ENCODE measurements around the gene TEK. TPM values are rescaled to one million over a fixed set of nuclear protein-coding genes. Genes with fewer than 3 reads are reported as not detected.
"Not testable (repeated sequence)": the region's sequence is repeated elsewhere in the genome, so short reads cannot be mapped to it uniquely, and the experiment has no call there.

The TEK gene
- total RNA-seq, 1 donor from 2014 or later, result not detected

DNA sequence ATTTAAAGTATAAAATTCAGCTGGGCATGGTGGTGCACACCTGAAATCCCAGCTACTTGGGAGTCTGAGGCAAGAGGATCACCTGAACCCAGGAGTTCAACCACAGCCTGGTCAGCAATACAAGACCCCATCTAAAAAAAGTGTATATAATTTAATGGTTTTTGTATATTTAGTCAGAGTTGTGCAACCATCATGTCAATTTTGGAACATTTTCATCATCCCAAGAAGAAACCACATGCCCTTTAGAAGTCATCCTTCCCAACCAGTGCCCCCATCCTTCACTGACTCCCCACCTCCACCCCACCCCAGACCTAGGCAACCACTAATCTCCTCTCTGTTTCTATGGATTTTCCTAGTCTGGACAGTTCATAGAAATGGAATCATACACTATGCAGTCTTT, 18.8 kb upstream of the TEK start:
- Mint-ChIP-seq H3K27me3 (peaks cover 11% of the 10 kb centered on the region), H3K36me3 (ENCODE audit: low read depth) (no peaks in the 10 kb centered on the region), H3K4me3 (no peak overlapping the region), H3K4me1 (no peaks in the 10 kb centered on the region), H3K9me3 (no peaks in the 10 kb centered on the region), H3K27ac (no peak overlapping the region)
- no peak for ATAC-seq (ENCODE audit: low read depth)
- intact Hi-C loops (cut with micrococcal nuclease), result no loop called here
- ChIA-PET CTCF (no interaction called here), POLR2A (no interaction called here)
- DNase-seq, result no peak
- TF ChIP-seq, protein P1, sequence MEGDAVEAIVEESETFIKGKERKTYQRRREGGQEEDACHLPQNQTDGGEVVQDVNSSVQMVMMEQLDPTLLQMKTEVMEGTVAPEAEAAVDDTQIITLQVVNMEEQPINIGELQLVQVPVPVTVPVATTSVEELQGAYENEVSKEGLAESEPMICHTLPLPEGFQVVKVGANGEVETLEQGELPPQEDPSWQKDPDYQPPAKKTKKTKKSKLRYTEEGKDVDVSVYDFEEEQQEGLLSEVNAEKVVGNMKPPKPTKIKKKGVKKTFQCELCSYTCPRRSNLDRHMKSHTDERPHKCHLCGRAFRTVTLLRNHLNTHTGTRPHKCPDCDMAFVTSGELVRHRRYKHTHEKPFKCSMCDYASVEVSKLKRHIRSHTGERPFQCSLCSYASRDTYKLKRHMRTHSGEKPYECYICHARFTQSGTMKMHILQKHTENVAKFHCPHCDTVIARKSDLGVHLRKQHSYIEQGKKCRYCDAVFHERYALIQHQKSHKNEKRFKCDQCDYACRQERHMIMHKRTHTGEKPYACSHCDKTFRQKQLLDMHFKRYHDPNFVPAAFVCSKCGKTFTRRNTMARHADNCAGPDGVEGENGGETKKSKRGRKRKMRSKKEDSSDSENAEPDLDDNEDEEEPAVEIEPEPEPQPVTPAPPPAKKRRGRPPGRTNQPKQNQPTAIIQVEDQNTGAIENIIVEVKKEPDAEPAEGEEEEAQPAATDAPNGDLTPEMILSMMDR (IDR thresholded peaks at IDR 0.05), result no peak

DNA sequence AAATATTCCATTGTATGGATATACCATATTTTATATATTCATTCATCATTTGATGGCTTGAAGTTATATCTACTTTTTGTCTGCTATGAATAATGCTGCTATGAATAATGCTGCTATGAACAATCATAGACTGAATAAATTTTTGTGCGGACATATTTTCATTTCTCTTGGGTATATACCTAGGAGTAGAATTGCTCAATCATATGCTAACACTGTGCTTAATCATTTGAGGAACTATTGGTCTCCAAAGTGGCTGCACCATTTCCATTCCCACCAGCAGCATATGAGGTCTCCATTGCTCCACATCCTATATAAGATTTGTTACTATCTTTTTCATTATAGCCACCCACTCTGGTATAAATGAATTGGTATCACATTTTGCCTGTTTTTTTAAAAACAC, 18.3 kb upstream of the TEK start:
- no peaks in the 10 kb centered on the region for H3K4me1 Mint-ChIP-seq
- no peaks in the 10 kb centered on the region for H3K36me3 Mint-ChIP-seq (ENCODE audit: low read depth)
- DNase-seq (no peak), ATAC-seq (ENCODE audit: low read depth) (no peak)
- no peak overlapping the region for H3K4me3 Mint-ChIP-seq
- intact Hi-C loops (cut with micrococcal nuclease), result no loop called here
- TF ChIP-seq, protein P1 (IDR thresholded peaks at IDR 0.05), result no peak
- H3K27me3 Mint-ChIP-seq, result peaks cover 11% of the 10 kb centered on the region
- H3K27ac Mint-ChIP-seq, result no peak overlapping the region
- ChIA-PET POLR2A (no interaction called here), CTCF (no interaction called here)
- H3K9me3 Mint-ChIP-seq, result no peaks in the 10 kb centered on the region

DNA sequence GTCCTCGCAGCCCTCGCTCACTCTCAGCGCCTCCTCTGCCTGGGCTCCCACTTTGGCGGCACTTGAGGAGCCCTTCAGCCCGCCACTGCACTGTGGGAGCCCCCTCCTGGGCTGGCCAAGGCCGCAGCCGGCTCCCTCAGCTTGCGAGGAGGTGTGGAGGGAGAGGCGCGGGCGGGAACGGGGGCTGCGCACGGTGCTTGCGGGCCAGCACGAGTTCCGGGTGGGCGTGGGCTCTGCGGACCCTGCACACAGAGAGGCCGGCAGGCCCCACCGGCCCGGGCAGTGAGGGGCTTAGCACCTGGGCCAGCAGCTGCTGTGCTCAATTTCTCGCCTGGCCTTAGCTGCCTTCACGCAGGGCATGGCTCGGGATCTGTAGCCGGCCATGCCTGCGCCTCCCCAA, 16.5 kb upstream of the TEK start:
- DNase-seq; CTCF ChIA-PET; POLR2A ChIA-PET; H3K36me3 Mint-ChIP-seq (ENCODE audit: low read depth); H3K4me1 Mint-ChIP-seq; ATAC-seq (ENCODE audit: low read depth); H3K9me3 Mint-ChIP-seq; H3K27ac Mint-ChIP-seq; intact Hi-C loops (cut with micrococcal nuclease); H3K4me3 Mint-ChIP-seq: not testable (repeated sequence)
- H3K27me3 Mint-ChIP-seq, result peaks cover 11% of the 10 kb centered on the region

DNA sequence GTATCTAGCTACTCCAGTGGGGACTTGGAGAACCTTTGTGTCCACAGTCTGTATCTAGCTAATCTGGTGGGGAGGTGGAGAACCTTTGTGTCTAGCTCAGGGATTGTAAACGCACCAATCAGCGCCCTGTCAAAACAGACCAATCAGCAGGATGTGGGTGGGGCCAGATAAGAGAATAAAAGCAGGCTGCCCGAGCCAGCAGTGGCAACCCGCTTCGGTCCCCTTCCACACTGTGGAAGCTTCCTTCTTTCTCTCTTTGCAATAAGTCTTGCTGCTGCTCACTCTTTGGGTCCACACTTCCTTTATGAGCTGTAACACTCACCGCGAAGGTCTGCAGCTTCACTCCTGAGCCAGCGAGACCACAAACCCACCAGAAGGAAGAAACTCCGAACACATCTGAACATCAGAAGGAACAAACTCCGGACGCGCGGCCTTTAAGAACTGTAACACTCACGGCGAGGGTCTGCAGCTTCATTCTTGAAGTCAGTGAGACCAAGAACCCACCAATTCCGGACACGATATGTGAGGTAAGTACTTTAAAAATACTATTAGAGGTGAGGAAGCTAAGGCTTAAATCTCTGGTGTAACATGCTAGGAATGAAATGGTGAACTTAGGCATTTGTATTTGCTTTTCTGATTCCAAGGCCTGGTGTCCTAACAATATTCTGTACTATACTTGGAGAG, 15.5 kb upstream of the TEK start:
- H3K36me3 Mint-ChIP-seq (ENCODE audit: low read depth); DNase-seq; H3K4me1 Mint-ChIP-seq; ATAC-seq (ENCODE audit: low read depth); CTCF ChIA-PET; H3K27ac Mint-ChIP-seq; H3K4me3 Mint-ChIP-seq; POLR2A ChIA-PET; H3K9me3 Mint-ChIP-seq; intact Hi-C loops (cut with micrococcal nuclease): not testable (repeated sequence)
- H3K27me3 Mint-ChIP-seq, result peaks cover 13% of the 10 kb centered on the region

DNA sequence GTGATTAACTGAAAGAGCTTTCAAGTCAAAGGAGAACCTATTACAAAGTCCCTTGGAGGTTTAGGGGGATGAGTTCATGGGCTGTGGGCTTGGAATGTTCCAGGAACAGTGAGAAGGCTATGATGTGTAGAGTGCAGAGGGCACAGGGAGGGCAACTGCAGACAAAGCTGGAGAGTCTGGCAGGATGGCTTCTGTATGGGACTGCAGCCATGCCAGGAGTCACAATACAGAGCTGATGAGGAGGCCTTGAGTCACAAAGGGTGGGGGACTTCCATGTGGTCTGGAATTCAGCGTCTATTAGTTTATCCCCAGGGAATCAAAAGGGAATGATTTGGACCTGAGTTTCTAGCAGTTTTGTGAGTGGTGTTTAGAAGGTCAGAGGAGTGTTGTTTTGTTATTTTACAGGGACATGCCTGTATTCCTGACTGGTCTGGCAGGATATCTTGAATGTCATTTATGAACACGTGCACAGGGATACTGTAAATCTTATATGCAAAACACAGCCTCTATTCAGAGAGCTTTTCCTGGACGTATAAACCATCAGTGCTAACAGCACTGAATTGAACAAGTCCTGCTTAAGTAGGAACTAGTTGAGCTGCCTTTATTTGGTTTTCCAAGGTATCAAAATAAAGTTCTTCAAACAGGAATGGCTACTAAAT, 14.3 kb upstream of the TEK start:
- DNase-seq, result no peak
- ATAC-seq (ENCODE audit: low read depth), result no peak
- TF ChIP-seq, protein P1 (IDR thresholded peaks at IDR 0.05), result no peak
- peaks cover 13% of the 10 kb centered on the region for H3K27me3 Mint-ChIP-seq
- H3K9me3 Mint-ChIP-seq, result no peaks in the 10 kb centered on the region
- no peak overlapping the region for H3K27ac Mint-ChIP-seq
- H3K4me1 Mint-ChIP-seq, result no peaks in the 10 kb centered on the region
- intact Hi-C loops (cut with micrococcal nuclease), result no loop called here
- no peaks in the 10 kb centered on the region for H3K36me3 Mint-ChIP-seq (ENCODE audit: low read depth)
- ChIA-PET POLR2A (no interaction called here), CTCF (no interaction called here)
- H3K4me3 Mint-ChIP-seq, result no peak overlapping the region

DNA sequence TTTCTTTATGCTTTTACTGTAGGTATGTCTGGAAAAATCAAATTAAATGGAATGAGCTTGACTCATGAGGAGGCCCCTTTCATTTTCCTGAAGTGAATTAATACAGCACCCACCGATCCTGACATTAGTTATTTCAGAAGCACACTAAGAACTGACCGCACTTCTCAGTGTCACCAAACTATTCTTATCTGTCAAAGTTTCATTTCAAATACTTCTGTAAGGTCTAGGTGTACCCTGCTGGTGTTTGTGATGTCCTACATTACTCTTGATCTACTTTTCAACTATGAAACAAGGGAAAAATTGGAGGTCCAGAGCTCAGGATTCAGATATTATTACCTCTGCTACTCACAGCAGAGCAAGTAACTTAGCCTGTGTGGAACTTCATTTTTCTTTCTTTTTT, 1.8 kb upstream of the TEK start:
- H3K4me1 Mint-ChIP-seq, result no peaks in the 10 kb centered on the region
- POLR2A ChIA-PET, result no interaction called here
- H3K4me3 Mint-ChIP-seq, result no peak overlapping the region
- intact Hi-C loops (cut with micrococcal nuclease), result no loop called here
- H3K36me3 Mint-ChIP-seq (ENCODE audit: low read depth), result no peaks in the 10 kb centered on the region
- peaks cover 3% of the 10 kb centered on the region for H3K27me3 Mint-ChIP-seq
- CTCF ChIA-PET, result no interaction called here
- TF ChIP-seq, protein P1 (IDR thresholded peaks at IDR 0.05), result no peak
- ATAC-seq (ENCODE audit: low read depth), result no peak
- no peak overlapping the region for H3K27ac Mint-ChIP-seq
- H3K9me3 Mint-ChIP-seq, result no peaks in the 10 kb centered on the region
- DNase-seq, result no peak
